A549 (cell line): ENCODE data around the gene DBT.

Source experiments
- EP300 ChIP-seq, 2 experiments: fragments of >200 bp; sonication (Bioruptor Twin); formaldehyde crosslinking; IDR thresholded peaks; 2 replicates in 1 of 2; 3 replicates in 1 of 2; pipeline ENCODE4 v1.6.1; 2016 to 2017
- GATA3 ChIP-seq: IDR thresholded peaks from 2 replicates; pipeline ENCODE4 v1.6.1; 2012; ENCODE audit warnings: borderline replicate concordance
- MAFK ChIP-seq: fragments of 450-650 bp; IDR thresholded peaks from 2 replicates; pipeline ENCODE4 v1.6.1; 2014; ENCODE audit not compliant: partially characterized antibody
- NFE2L2 ChIP-seq: fragments of 150-350 bp; conservative IDR thresholded peaks from 2 replicates; pipeline ENCODE4 v1.6.1; 2014; ENCODE audit warnings: low read length
- NR3C1 ChIP-seq: fragments of >200 bp; sonication (Bioruptor Twin); formaldehyde crosslinking; IDR thresholded peaks from 3 replicates; pipeline ENCODE4 v1.6.1; 2017
- RAD21 ChIP-seq, 2 experiments: fragments of >200 bp in 1 of 2; sonication (Bioruptor Twin) in 1 of 2; formaldehyde crosslinking in 1 of 2; IDR thresholded peaks in 1 of 2; conservative IDR thresholded peaks in 1 of 2; 2 replicates in 1 of 2; 3 replicates in 1 of 2; pipeline ENCODE4 v1.6.1; 2012 to 2018; ENCODE audit warnings: inconsistent platforms in 1 of 2
- ZSCAN20 ChIP-seq: fragments of 250-450 bp; sonication (Bioruptor Pico); IDR thresholded peaks from 2 replicates; pipeline ENCODE4 v1.8.0; 2022; ENCODE audit warnings: mild to moderate bottlenecking, moderate library complexity
- TF ChIP-seq, protein P1 (sequence below): fragments of >200 bp; sonication (Bioruptor Twin); formaldehyde crosslinking; IDR thresholded peaks from 3 replicates; pipeline ENCODE4 v1.5.1; 2016
- TF ChIP-seq, protein P2 (sequence below): IDR thresholded peaks from 2 replicates; pipeline ENCODE4 v1.6.1; 2012
- TF ChIP-seq, protein P3 (sequence below): fragments of 200-600 bp; sonication (generic); IDR thresholded peaks from 2 replicates; pipeline ENCODE4 v1.6.1; 2016; ENCODE audit warnings: antibody characterized with exemption, mild to moderate bottlenecking, moderate library complexity

DNA sequence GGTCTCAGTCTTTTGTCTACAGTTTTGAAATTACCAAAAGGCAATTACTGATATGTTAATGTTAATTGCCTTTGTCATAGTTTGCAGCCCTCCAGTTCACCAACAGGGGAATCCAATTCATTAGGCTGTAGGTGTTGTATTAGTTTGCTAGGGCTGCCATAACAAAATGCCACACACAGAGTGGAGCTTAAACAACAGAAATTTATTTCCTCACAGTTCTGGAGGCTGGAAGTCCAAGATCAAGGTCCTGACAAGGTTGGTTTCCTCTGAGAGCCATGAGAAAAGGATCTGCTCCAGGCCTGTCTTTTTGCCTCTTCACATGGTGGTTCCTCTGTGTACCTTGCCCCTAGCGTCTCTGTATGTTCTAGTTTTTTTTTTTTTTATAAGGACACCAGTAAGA, 17.6 kb upstream of the DBT start:
- TF ChIP-seq, protein P1, sequence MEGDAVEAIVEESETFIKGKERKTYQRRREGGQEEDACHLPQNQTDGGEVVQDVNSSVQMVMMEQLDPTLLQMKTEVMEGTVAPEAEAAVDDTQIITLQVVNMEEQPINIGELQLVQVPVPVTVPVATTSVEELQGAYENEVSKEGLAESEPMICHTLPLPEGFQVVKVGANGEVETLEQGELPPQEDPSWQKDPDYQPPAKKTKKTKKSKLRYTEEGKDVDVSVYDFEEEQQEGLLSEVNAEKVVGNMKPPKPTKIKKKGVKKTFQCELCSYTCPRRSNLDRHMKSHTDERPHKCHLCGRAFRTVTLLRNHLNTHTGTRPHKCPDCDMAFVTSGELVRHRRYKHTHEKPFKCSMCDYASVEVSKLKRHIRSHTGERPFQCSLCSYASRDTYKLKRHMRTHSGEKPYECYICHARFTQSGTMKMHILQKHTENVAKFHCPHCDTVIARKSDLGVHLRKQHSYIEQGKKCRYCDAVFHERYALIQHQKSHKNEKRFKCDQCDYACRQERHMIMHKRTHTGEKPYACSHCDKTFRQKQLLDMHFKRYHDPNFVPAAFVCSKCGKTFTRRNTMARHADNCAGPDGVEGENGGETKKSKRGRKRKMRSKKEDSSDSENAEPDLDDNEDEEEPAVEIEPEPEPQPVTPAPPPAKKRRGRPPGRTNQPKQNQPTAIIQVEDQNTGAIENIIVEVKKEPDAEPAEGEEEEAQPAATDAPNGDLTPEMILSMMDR, result no peak
- TF ChIP-seq EP300 (IDR thresholded peaks at IDR 0.05) (no peak), ZSCAN20 (CRISPR knock-in tag) (no peak), NR3C1 (no peak), RAD21 (conservative IDR thresholded peaks at IDR 0.05 in 1 of 2, IDR thresholded peaks at IDR 0.05 in 1 of 2) (no peak), NFE2L2 (no peak), GATA3 (no peak), MAFK (no peak)
- TF ChIP-seq, protein P2, sequence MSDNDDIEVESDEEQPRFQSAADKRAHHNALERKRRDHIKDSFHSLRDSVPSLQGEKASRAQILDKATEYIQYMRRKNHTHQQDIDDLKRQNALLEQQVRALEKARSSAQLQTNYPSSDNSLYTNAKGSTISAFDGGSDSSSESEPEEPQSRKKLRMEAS, result no peak
- TF ChIP-seq, protein P3, sequence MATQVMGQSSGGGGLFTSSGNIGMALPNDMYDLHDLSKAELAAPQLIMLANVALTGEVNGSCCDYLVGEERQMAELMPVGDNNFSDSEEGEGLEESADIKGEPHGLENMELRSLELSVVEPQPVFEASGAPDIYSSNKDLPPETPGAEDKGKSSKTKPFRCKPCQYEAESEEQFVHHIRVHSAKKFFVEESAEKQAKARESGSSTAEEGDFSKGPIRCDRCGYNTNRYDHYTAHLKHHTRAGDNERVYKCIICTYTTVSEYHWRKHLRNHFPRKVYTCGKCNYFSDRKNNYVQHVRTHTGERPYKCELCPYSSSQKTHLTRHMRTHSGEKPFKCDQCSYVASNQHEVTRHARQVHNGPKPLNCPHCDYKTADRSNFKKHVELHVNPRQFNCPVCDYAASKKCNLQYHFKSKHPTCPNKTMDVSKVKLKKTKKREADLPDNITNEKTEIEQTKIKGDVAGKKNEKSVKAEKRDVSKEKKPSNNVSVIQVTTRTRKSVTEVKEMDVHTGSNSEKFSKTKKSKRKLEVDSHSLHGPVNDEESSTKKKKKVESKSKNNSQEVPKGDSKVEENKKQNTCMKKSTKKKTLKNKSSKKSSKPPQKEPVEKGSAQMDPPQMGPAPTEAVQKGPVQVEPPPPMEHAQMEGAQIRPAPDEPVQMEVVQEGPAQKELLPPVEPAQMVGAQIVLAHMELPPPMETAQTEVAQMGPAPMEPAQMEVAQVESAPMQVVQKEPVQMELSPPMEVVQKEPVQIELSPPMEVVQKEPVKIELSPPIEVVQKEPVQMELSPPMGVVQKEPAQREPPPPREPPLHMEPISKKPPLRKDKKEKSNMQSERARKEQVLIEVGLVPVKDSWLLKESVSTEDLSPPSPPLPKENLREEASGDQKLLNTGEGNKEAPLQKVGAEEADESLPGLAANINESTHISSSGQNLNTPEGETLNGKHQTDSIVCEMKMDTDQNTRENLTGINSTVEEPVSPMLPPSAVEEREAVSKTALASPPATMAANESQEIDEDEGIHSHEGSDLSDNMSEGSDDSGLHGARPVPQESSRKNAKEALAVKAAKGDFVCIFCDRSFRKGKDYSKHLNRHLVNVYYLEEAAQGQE, result no peak
